K562 (cell line): ENCODE measurements around the gene SRRM5. TPM values are rescaled to one million over a fixed set of nuclear protein-coding genes. Genes with fewer than 3 reads are reported as not detected.
A peak's percentile ranks its signal among the peaks of the same experiment; 100 is the strongest.

Source experiments
- ARID2 ChIP-seq: fragments of 450-650 bp; IDR thresholded peaks from 2 replicates; pipeline ENCODE4 v1.6.1; 2017; ENCODE audit warnings: antibody characterized with exemption, mild to moderate bottlenecking
- BACH1 ChIP-seq: fragments of 200-800 bp; sonication (Bioruptor generic); IDR thresholded peaks from 2 replicates; pipeline ENCODE4 v1.6.1; 2016; ENCODE audit warnings: missing genetic modification characterization, missing compliant biosample characterization
- E2F4 ChIP-seq: sonication (generic); formaldehyde crosslinking; IDR thresholded peaks from 2 replicates; pipeline ENCODE4 v1.8.0; 2022; ENCODE audit warnings: mild to moderate bottlenecking, low read depth, missing genetic modification reagents
- E2F8 ChIP-seq: fragments of 450-650 bp; IDR thresholded peaks from 2 replicates; pipeline ENCODE4 v1.7.1; 2018; ENCODE audit warnings: mild to moderate bottlenecking, low read depth; ENCODE audit not compliant: partially characterized antibody
- ETS2 ChIP-seq: IDR thresholded peaks from 2 replicates; pipeline ENCODE4 v1.6.1; 2016; ENCODE audit warnings: borderline replicate concordance, missing genetic modification characterization, mild to moderate bottlenecking, moderate library complexity, missing compliant biosample characterization; ENCODE audit not compliant: poor library complexity, severe bottlenecking
- FOXJ2 ChIP-seq: fragments of 200-800 bp; sonication (Bioruptor generic); IDR thresholded peaks from 2 replicates; pipeline ENCODE4 v1.6.1; 2016; ENCODE audit warnings: missing genetic modification characterization, missing compliant biosample characterization
- HMGXB4 ChIP-seq: sonication (generic); formaldehyde crosslinking; IDR thresholded peaks from 2 replicates; pipeline ENCODE4 v1.8.1; 2023; ENCODE audit warnings: mild to moderate bottlenecking, missing genetic modification reagents
- JUN ChIP-seq, 2 experiments: sonication (generic) in 1 of 2; formaldehyde crosslinking in 1 of 2; IDR thresholded peaks; 2 replicates each; pipeline versions ENCODE4 v1.6.1 to v1.8.0; 2012 to 2022; ENCODE audit warnings: borderline replicate concordance in 2 of 2, mild to moderate bottlenecking in 2 of 2, improper control_type of control experiment in 1 of 2, low read depth in 1 of 2, low read length in 1 of 2, missing genetic modification reagents in 1 of 2
- MCM2 ChIP-seq: fragments of 450-650 bp; IDR thresholded peaks from 2 replicates; pipeline ENCODE4 v1.6.1; 2017; ENCODE audit warnings: low read depth, mild to moderate bottlenecking
- MECOM ChIP-seq: fragments of 250-450 bp; sonication (Bioruptor Pico); IDR thresholded peaks from 2 replicates; pipeline ENCODE4 v1.8.0; 2022; ENCODE audit warnings: inconsistent platforms
- MEIS2 ChIP-seq: fragments of 450-650 bp; IDR thresholded peaks from 2 replicates; pipeline ENCODE4 v1.6.1; 2014; ENCODE audit warnings: mild to moderate bottlenecking; ENCODE audit not compliant: partially characterized antibody
- NFATC3 ChIP-seq: fragments of 450-650 bp; IDR thresholded peaks from 2 replicates; pipeline ENCODE4 v1.6.1; 2017; ENCODE audit warnings: mild to moderate bottlenecking
- RBM25 ChIP-seq: fragments of 200-400 bp; formaldehyde crosslinking; IDR thresholded peaks from 2 replicates; pipeline ENCODE4 v1.6.1; 2018; ENCODE audit warnings: low read length, low read depth, moderate library complexity; ENCODE audit not compliant: severe bottlenecking
- SMARCB1 ChIP-seq: IDR thresholded peaks from 2 replicates; pipeline ENCODE4 v1.6.1; 2011; ENCODE audit warnings: improper control_type of control experiment, low read depth; ENCODE audit not compliant: insufficient read length
- TCF7 ChIP-seq: sonication (generic); IDR thresholded peaks from 2 replicates; pipeline ENCODE4 v1.6.1; 2016; ENCODE audit warnings: antibody characterized with exemption, borderline replicate concordance
- TCF7L2 ChIP-seq: fragments of 150-350 bp; IDR thresholded peaks from 2 replicates; pipeline ENCODE4 v1.6.1; 2016; ENCODE audit warnings: low read depth, mild to moderate bottlenecking, low read length, moderate library complexity
- ZBED1 ChIP-seq: IDR thresholded peaks from 2 replicates; pipeline ENCODE4 v1.6.1; 2014
- ZNF436 ChIP-seq: fragments of 250-450, 450-650 bp; sonication (Bioruptor Pico); formaldehyde crosslinking; IDR thresholded peaks from 2 replicates; pipeline ENCODE4 v1.7.0; 2020; ENCODE audit warnings: mild to moderate bottlenecking
- ZSCAN29 ChIP-seq: fragments of 450-650 bp; IDR thresholded peaks from 2 replicates; pipeline ENCODE4 v1.6.1; 2017
- polyA plus RNA-seq, 8 experiments: library from polyadenylated mRNA; depleted of rRNA in 4 of 8; stranded (reverse) in 5 of 8; unstranded in 3 of 8; fragments of >200 nt; fragmentation: Nextera tagmentation in 2 of 8; fragmentation: Illumina TruSeq in 1 of 8; extraction: Ambion mirVana in 2 of 8; extraction: Trizol in 1 of 8; gene quantifications; 2 replicates each; pipeline versions ENCODE4 v1.2.1 to v1.2.3, GENCODE V29; 2011 to 2014; ENCODE audit warnings: inconsistent platforms in 1 of 8, missing spikeins in 1 of 8
- total RNA-seq, 7 experiments: library from RNA; depleted of rRNA in 6 of 7; stranded (reverse); fragments of >200 nt in 6 of 7; fragmentation: Illumina TruSeq in 2 of 7; extraction: Trizol in 2 of 7; gene quantifications; 2 replicates each; pipeline versions ENCODE4 v1.2.1 to v1.2.3, GENCODE V29; 2011 to 2021; ENCODE audit warnings: low replicate concordance in 1 of 7
- TF ChIP-seq, protein P1 (sequence below): fragments of 450-650 bp; IDR thresholded peaks from 2 replicates; pipeline ENCODE4 v1.6.1; 2016; ENCODE audit warnings: mild to moderate bottlenecking

SRRM5 gene
- total and polyA plus RNA-seq, 9 of the 15 experiments (the other 6 are each of a cell fraction or from before 2014, with no cell fraction given), result 0.09 to 0.45 (median 0.18) TPM; not detected in 2

GRCh38 chr19:43619262-43620060 lies 7.6 kb downstream of the SRRM5 start, which contains the start of gene ZNF428 (continued):
- TF ChIP-seq, protein P1, sequence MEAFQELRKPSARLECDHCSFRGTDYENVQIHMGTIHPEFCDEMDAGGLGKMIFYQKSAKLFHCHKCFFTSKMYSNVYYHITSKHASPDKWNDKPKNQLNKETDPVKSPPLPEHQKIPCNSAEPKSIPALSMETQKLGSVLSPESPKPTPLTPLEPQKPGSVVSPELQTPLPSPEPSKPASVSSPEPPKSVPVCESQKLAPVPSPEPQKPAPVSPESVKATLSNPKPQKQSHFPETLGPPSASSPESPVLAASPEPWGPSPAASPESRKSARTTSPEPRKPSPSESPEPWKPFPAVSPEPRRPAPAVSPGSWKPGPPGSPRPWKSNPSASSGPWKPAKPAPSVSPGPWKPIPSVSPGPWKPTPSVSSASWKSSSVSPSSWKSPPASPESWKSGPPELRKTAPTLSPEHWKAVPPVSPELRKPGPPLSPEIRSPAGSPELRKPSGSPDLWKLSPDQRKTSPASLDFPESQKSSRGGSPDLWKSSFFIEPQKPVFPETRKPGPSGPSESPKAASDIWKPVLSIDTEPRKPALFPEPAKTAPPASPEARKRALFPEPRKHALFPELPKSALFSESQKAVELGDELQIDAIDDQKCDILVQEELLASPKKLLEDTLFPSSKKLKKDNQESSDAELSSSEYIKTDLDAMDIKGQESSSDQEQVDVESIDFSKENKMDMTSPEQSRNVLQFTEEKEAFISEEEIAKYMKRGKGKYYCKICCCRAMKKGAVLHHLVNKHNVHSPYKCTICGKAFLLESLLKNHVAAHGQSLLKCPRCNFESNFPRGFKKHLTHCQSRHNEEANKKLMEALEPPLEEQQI, result no peak
- TF ChIP-seq JUN (IDR thresholded peaks at IDR 0.05; ENCODE audit: borderline replicate concordance, low read depth, low read length), result no peak
- TF ChIP-seq JUN (CRISPR knock-in tag; IDR thresholded peaks at IDR 0.05; ENCODE audit: borderline replicate concordance), result no peak
- TF ChIP-seq TCF7L2, result no peak; the same call in 1 of the 2 replicates
- TF ChIP-seq ETS2 (tag), result no peak
- TF ChIP-seq E2F4 (CRISPR knock-in tag), result 0 out of 2 replicates have a peak, but pooled peaks have one; percentile 7
- no peak for TF ChIP-seq ZSCAN29
- no peak; the same call in 1 of the 2 replicates for TF ChIP-seq ZNF436 (CRISPR knock-in tag)
- TF ChIP-seq MCM2, result no peak
- TF ChIP-seq MECOM (CRISPR knock-in tag), result no peak
- TF ChIP-seq ZBED1, result no peak
- TF ChIP-seq SMARCB1, result no peak
- no peak for TF ChIP-seq NFATC3
- TF ChIP-seq HMGXB4 (CRISPR knock-in tag), result peak; percentile 81
- no peak for TF ChIP-seq BACH1 (tag)
- no peak for TF ChIP-seq TCF7
- TF ChIP-seq MEIS2, result peak; percentile 83
- no peak for TF ChIP-seq ARID2
- no peak for TF ChIP-seq RBM25
- no peak for TF ChIP-seq E2F8
- TF ChIP-seq FOXJ2, result no peak; the same call in 1 of the 2 replicates
